ENCODE data around the gene RAB26. TPM values are rescaled to one million over a fixed set of nuclear protein-coding genes. Genes with fewer than 3 reads are reported as not detected.

RAB26 gene
- total RNA-seq, result not detected in 2 replicates

GRCh38 chr16:2147981-2148671 lies at the start of gene RAB26:
Gene RAB26, plus strand, starts transcription at chr16:2148625. Its CDS starts 159 bp downstream, at chr16:2148784.

GRCh38 chr16:2135770-2136490 lies 12.5 kb upstream of the RAB26 start, which contains the start of gene PKD1:
Gene PKD1, minus strand, starts transcription at chr16:2135898. Its CDS starts 209 bp downstream, at chr16:2135689.

GRCh38 chr16:2155091-2155950 lies 6.9 kb downstream of the RAB26 start, which contains the start of gene TRAF7:
Gene TRAF7, plus strand, starts transcription at chr16:2155782. Its CDS starts 8,139 bp downstream, at chr16:2163921.

GRCh38 chr16:2196162-2196980 lies 47.9 kb downstream of the RAB26 start, which contains the start of gene CASKIN1:
Gene CASKIN1, minus strand, starts transcription at chr16:2196605. Its CDS starts 173 bp downstream, at chr16:2196432.

Other genes starting within 250 kb of the RAB26 start
- gene HS3ST6, start 230.2 kb upstream of the RAB26 start, total RNA-seq, result not detected in 2 replicates
- gene MSRB1, start 205.4 kb upstream of the RAB26 start, total RNA-seq, result 6.3 and 6.4 TPM in 2 replicates
- 0.55 TPM in 1 of 2 replicates, not detected in the other for gene RPL3L, start 193.9 kb upstream of the RAB26 start, total RNA-seq
- gene NDUFB10, start 189.1 kb upstream of the RAB26 start, total RNA-seq, result 168 and 283 TPM in 2 replicates
- gene RPS2, start 183.8 kb upstream of the RAB26 start, total RNA-seq, result 4,608 and 4,861 TPM in 2 replicates
- gene RNF151, start 181.8 kb upstream of the RAB26 start, total RNA-seq, result 0.16 TPM in 1 of 2 replicates, not detected in the other
- 85.0 and 114 TPM in 2 replicates for gene TBL3, start 176.6 kb upstream of the RAB26 start, total RNA-seq
- 1.2 and 2.1 TPM in 2 replicates for gene NOXO1, start 167.2 kb upstream of the RAB26 start, total RNA-seq
- gene GFER, start 164.4 kb upstream of the RAB26 start, total RNA-seq, result 21.3 and 23.3 TPM in 2 replicates
- gene SYNGR3, start 158.7 kb upstream of the RAB26 start, total RNA-seq, result 0.68 and 5.4 TPM in 2 replicates
- gene ZNF598, start 138.8 kb upstream of the RAB26 start, total RNA-seq, result 62.8 and 87.5 TPM in 2 replicates
- 0.68 TPM in 1 of 2 replicates, not detected in the other for gene NPW, start 128.8 kb upstream of the RAB26 start, total RNA-seq
- 7.6 and 7.9 TPM in 2 replicates for gene NHERF2, start 121.7 kb upstream of the RAB26 start, total RNA-seq
- 23.2 and 40.5 TPM in 2 replicates for gene NTHL1, start 100.8 kb upstream of the RAB26 start, total RNA-seq
- gene TSC2, start 100.6 kb upstream of the RAB26 start, total RNA-seq, result 22.3 and 23.4 TPM in 2 replicates
- gene PKD1, start 12.7 kb upstream of the RAB26 start, total RNA-seq, result 44.1 and 44.7 TPM in 2 replicates
- 70.1 and 85.1 TPM in 2 replicates for gene TRAF7, start 7.2 kb downstream of the RAB26 start, total RNA-seq
- gene CASKIN1, start 48.0 kb downstream of the RAB26 start, total RNA-seq, result under 0.01 and 0.16 TPM in 2 replicates
- gene MLST8, start 56.8 kb downstream of the RAB26 start, total RNA-seq, result 94.2 and 110 TPM in 2 replicates
- gene BRICD5, start 62.2 kb downstream of the RAB26 start, total RNA-seq, result 0.55 and 2.0 TPM in 2 replicates
- gene PGP, start 66.2 kb downstream of the RAB26 start, total RNA-seq, result 18.6 and 24.5 TPM in 2 replicates
- gene E4F1, start 75.0 kb downstream of the RAB26 start, total RNA-seq, result 24.7 and 29.4 TPM in 2 replicates
- 0.78 TPM in 1 of 2 replicates, not detected in the other for gene DNASE1L2, start 87.8 kb downstream of the RAB26 start, total RNA-seq
- 58.9 and 66.1 TPM in 2 replicates for gene ECI1, start 103.0 kb downstream of the RAB26 start, total RNA-seq
- 162 and 206 TPM in 2 replicates for gene RNPS1, start 119.5 kb downstream of the RAB26 start, total RNA-seq
- 0.16 TPM in 1 of 2 replicates, not detected in the other for gene ABCA3, start 192.1 kb downstream of the RAB26 start, total RNA-seq

Data from hair follicular keratinocyte (primary cell).